NCI-H345 treated with DMSO at 0.1 percent for 48 hours (cell line): Measurements from ENCODE around the gene TBC1D30.

Source experiments
- DNase-seq: peaks from one replicate; lab custom pipeline; 2025; ENCODE audit not compliant: unreplicated experiment; lab: John Stamatoyannopoulos, UW

TBC1D30 gene

DNA sequence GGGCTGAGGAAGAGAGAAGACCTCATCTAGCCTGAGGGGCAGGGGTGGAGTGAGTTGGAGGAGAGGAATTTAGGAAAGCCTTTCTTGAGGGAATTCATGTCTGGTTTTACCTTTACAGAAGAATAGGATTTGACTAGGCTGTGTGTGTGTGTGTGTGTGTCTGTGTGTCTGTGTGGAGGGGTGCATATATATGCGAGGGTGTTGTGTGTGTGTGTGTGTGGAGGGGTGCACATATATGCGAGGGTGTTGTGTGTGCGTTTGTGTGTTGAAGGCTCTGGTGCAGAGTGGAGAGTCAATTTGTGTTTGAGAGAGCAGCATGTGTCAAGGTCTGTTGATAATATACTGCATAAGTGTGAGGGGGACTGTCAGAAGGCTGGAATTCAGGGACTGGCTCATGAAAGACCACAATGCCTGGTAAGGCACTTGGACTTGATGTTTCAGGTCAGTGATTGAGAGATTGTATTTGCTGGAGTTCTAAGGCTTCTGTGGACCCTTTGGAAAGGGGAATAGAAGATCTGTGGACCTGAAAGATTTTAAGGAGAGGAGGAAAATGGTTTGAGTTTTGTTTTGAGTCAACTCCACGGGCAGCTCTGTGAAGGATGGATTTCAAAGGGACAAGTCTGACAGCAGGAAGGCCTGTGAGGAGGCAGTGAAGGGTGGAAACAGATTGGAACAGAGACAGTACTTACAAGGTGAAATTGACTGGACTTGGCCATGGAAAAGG is 34.6 kb downstream of the TBC1D30 start:
- DNase-seq: no peak

DNA sequence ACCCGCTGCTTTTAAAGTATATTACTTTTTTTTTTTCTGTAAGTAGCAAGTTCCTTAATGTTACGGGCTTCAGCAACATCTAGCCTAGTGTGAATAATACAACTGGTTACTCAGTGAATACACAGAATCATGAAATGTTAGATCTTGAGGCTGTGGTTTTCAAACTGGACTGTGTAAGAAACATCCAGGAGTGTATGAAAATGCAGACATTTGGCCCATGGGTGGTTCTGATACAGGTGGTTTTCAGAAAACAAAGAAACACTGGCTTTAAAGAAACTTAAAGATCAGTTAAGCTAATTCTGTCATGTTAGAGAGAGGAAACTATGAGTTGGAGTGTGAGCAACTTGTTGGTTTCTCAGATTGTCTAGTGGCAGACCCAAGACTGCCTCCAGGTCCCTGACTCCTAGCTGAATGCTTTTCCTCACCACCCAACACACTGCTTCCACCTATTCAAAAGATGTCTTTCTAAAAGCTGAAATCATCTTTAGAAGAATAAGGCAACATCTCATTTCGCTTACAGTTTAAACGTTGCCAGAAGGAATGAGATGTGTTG is 36.1 kb downstream of the TBC1D30 start:
- DNase-seq: no peak

DNA sequence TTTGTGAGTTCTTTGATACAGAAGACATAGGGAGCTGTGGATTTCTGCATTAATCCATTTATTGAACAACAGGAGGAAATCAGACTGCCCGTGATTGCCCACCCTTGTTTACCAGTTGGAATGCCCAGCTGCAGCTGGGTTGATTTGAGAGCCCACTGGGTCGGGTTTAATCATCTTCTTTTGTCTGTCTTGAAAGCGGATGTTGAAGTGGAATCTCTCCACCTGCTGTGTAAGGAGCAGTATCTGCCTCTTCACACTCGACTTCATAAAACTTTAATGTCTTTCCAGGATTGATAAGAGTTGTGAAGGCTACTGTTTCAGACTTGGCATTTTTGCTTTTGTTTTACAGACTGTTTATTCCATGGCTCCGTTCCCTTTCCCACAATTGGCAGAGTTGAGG is 39.9 kb downstream of the TBC1D30 start:
- no peak for DNase-seq

DNA sequence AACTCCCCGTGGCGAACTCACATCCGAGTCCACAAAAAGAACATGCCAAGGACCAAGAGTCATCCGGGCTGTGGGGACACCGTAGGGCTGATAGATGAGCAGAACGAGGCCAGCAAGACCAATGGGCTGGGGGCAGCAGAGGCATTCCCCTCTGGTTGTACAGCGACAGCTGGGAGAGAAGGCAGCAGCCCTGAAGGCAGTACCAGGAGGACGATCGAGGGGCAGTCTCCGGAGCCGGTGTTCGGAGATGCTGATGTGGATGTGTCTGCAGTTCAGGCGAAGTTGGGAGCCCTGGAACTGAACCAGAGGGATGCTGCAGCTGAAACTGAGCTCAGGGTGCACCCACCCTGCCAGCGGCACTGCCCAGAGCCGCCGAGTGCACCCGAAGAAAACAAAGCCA is 50.7 kb downstream of the TBC1D30 start:
- DNase-seq: no peak

DNA sequence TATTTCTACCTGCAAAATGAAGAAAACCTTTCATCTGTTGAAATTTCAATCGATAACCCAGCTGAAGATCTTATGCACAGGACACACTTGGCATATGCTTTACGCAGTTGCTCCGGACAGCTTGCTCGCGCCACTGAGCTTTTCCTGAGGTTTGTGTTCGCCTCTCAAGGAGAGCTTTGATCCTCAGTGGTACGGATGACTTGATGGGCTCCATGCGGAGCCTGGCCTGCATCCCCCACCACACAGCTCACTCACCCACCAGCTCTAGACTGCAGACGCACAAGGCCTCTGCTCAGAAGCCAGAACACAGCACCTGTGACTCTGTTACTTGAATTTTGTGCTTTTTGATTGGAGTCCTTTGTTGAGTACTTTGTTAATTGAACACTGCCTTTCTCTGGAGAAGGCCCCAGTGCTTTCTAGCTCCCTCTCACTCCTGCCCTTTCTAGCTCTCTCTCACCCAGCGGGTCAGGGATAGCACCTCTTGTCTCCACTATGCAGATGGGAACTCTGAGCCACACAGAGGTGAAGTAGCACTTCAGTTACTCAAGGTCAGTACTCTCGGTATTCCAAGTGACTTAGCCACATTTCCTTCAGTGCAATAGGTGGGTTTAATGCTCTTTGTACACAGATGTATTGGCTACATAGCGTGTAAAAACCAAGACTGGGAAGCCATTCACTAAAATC is 52.1 kb downstream of the TBC1D30 start:
- DNase-seq: no peak

DNA sequence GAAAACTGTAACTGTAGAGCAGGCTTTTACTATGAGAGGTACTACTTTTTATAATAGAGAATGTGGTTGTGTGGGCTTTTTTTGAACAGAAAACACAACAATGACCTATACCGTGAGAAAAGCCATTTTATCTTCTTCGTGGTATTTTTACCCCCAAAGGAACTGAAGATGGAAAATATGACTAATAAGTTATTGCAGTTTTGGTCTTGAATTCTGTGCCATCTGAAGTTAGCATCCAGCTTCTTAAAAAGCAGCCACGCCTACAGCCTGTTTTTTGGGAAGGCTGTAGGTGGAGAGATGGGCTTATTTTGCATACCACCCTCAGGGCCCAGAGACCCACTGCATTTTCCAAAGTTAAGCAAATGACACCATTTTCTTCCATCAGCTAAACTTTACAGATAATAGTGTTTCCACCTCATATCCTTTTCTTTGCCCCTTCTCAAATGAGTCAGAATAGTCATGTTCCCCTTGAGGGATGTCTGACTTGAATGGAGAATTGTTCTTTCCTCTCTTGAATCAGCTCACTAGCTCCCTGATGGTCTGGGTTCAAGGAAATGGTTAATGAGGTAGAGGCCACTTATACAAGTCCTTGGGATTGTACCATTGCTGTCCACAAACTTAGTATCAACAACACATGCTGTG is 53.0 kb downstream of the TBC1D30 start:
- DNase-seq: no peak

DNA sequence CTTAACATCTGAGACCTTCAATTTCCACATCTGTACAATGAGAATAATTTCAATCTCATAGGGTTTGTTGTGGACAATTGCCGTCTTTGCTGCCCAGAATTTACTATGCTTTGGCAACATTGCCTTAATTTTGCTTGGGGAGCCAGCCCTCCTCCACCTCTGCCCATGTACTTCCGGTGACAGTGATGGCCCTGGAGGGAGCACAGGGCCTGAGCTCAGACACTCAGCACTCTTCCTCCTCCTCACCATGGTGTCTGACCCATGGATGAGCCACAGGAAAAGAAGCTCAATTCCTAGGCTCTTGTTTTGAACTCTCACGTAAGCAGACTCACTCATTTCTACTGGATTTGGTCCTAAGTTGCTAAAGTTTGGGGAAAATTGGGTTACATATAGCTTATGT is 58.2 kb downstream of the TBC1D30 start:
- DNase-seq: no peak

DNA sequence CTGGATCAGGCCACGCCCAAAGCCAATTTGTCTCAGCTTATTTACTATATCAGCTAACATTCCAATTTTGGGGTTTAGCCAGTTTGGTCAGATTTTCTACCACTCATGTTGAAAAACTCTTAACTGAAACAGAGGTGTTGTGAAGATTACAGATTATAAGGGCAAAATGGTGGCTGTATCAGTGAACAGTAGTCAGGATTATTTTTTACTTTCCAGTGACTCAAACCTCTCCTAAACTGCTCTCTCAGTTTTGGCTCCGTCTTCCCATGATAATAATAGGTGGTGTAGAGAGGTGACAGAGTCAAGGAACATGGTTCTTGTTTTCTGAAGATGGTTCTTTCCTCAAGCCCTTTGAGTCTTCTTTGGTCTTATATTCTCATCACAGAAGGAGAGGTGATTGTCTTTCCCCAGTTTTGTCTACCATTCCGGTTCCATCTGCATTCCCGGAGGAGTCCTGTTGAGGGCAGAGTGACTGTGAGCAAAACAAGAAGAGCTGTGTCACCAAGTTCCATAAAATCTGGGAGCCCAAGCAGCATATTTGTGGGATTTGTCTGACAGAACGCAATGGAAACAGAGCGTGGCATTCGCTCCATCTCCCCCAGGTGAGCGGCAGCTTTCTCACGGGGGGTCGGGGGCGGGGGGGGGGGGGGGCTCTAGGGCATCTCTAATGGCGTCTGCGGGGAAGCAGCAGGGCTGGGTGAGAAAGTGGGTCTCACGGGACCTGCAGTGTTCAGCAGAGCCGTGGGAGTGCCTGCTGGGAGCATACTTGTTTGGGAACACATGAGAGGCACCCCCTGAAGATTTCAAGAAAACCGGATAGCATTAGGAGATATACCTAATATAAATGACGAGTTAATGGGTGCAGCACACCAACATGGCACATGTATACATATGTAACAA is 59.1 kb downstream of the TBC1D30 start:
- peak; percentile 7 for DNase-seq

DNA sequence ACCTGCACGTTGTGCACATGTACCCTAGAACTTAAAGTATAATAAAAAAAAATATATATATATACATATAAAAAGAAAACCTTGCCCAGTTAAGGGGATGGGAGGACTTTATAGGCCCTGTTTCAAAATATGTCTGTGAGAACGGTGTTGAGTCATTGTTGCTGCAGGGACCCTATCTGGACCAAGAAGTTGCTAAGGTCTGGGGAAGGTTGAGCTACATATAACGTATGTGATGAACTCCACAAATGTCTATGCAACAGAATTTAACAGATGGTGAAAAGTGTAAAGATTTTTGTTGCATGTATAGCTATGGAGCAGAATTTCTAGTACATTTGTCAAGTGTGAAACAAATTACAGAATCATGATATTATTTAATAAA is 59.7 kb downstream of the TBC1D30 start:
- no peak for DNase-seq

DNA sequence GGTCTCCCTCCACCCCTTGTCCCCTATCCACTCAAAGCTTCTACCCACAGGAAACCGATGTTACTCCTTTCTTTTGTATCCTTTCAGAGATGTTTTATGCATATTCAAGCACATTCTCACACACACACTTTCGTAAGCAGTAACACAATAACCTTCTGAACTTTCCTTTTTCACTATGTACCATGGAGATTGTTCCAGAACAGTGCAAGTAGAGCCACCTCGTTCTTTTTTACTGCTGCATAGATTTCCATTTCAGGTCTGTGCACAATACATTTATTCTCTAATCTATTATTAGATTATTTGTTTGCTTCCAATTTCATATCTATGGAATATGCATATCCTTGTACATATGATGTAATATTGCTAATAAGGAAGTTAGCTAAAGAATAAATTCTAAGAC is 60.3 kb downstream of the TBC1D30 start:
- DNase-seq: no peak

DNA sequence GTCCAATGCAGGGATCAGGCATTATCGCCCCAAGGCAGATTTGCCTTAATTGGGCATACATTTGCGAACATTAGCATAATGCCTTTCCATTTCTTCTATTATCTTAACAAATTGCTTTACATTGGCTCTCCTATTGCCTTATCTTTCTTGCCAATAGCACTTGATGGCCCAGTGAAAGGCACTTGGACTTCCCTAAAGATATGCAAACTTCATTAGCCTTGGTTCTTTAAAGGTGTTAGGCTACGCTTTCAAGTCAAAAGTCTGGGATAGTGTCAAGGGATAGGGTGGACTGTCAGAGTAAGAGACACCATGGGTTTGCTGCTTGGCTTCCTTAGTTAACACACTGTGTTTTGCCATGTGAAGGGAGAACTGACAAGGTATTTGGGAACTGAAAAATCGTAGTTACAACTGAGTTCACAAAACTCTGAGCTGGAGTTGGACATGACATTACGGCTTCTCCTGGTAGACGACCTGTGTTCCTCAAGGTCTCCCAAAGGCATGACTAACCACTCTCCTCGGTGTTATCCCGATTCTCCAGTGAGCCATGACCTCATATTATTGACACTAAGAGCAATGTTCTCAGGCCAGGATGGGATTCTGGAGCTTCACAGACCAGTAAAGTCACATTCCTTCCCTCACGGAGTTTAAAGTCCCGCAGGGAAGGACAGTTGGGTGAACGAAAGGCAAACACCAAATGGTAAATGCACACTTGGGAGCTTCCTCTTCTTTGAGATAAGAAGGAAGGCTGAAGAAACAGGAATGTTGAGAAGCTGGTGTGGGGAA is 65.2 kb downstream of the TBC1D30 start:
- DNase-seq: no peak

DNA sequence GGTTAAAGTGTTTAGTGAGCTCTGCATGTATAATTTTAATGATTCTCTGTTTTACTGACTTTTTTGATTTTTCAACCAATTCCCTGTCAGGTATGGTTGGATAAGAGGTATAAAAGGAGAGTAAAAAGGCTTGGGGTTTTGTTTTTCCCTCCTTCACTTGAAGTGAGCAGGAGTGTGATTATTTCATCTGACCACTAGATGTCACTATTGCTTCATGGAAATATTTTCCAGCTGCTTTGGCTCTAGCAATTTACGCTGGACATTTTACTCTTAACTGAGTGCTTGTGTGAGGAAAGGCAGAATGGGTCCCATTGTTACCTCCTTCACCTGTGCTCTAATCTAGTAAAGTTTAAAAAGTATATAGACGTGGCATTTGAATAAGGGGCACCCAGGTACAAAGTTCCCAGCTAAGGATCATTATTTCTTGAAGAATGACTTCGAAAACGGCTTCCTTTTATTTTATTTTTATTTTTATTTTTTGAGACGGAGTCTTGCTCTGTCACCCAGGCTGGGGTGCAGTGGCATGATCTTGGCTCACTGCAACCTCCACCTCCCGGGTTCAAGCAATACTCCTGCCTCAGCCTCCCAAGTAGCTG is 66.5 kb downstream of the TBC1D30 start:
- DNase-seq: peak; percentile 69

DNA sequence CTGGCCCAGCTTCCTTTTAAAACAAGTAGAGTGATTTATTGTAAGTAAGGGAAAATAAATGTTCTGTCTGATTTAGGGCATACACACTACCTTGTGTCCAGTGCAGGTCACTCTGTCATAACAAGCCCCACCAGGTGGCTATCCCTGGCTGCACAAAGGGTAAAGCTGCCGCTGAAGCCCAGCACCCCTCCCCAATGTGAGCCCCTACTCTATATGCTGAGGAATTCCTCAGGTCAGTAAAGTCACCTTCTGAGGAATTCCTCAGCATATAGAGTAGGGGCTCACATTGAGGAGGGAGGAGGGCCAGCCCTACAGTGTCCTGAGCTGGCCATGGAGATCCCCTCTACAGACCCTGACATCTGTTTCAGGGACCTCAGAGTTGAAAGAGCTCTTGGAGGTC is 67.2 kb downstream of the TBC1D30 start:
- no peak for DNase-seq

DNA sequence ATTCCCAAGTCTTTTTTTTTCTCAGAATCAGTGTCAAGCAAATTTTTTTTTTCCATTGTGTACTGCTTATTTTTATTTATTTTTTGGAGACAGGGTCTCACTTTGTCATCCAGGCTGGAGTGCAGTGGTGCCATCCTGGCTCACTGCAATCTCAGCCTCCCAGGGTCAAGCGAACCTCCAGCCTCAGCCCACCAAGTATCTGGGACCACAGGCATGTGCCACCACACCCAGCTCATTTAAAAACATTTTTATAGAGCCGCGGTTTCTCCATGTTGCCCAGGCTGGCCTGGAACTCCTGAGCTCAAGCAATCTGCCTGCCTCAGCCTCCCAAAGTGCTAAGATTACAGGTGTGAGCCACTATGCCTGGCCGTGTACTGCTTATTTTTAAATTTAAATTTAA is 68.1 kb downstream of the TBC1D30 start:
- no peak for DNase-seq

DNA sequence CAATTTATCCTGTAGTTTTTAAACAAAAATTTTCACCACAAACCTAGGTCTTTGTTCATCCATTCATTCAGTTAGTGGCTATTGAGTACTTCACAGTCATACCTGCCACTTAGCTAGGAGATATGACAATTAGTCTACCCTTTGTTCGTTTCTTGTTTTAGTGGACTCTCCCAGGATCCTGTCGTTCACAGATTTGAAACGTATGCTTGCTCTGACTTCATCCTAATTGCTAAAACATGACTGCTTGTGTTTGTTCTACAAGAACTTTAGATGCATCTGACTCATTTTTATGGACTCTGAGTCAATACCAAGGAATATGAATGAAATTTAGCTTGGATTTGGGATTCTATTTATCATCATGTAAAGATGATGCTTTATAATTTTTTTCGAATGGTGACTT is 69.5 kb downstream of the TBC1D30 start:
- no peak for DNase-seq

DNA sequence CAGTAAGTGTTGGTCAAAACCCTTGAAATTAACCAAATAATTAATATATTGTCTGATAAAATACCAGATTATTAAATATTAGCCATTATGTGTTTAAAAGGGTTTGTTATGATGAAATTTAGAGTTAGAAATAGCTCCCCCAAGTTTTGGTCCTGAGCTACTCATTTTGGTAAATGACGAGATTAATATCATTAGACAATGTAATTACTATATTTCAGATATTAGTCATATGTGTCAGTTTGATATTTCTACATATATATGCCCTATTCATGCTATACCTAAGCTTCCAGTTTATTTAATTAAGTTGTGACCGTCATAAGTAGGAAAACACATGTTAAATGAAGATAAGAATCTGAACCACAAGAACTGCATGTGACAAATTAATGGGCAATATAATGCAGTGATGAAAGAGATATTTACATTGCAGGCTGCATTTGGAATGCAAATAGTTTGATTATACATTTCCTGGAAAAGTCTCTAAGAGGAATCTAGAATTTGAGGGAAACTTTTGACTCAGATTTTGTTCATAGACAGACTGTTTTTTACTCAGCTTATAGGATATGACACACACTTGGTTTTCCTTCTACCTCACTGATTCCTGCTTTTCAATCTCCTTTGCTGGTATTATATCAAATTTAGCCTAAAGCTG is 70.5 kb downstream of the TBC1D30 start:
- no peak for DNase-seq

DNA sequence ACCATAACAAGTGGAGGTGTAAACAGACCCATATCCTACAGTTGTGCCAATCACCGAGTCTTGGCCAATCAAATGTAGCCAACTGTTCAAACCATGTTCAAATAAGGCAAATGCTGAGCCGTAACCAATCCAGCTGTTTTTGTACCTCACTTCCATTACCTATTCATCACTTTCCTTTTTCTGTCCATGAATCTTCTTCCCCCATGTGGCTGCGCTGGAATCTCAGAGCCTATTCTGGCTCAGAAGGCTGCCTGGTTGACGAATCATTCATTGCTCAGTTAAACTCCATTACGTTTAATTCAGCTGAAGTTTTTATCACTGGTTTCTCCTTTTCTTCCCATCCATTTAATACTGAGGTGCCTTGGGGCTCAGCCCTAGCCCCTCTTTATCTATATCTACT is 71.1 kb downstream of the TBC1D30 start:
- no peak for DNase-seq

DNA sequence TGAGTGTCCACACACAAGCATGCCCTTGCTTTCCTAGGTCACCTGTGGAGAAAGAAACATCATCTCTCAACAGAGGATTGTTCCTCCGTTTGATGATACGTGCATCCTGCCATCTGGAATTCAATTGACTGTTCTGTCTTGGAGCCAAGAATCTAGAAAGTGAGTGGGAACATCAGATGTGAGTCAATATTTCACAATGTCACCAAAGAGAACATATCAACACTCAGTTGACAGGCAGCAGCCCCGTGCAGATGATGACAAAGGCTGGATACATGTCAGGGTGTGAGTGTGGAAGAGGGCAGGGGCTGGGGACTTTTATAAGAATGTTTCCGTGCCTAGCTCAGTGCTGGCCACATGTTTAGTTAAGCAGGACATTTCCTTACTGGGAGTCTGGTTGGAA is 76.1 kb downstream of the TBC1D30 start:
- no peak for DNase-seq

DNA sequence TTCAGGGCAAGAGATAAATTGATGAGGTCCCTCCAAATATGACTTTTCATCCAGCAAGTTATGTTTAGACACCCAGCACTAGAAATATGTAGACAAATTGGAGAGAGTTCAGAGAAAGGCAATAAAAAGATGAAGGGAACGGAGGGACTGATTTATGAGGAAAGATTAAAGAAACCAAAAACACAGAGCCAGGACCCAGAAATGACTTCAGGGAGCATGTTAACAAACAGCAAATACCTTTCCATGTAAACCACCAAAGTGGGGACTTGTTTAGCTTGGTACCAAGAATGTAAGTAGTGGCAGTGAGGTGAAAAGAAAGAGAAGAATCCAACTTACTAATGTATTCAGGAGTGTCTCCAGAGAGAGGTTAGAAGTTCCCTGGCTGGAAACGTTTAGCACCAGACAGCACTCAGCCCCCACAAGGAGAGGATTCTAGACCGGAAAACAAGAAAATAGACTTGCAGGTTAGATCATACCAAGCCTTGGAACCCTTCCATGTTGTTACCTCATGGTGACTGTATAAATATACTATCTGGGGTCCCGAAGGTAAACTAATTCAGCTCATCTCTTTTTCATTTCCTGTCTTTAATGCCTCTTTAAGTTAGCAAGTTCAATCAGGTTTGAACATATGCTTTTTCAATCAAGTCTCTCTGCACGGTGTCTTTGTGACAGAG is 79.2 kb downstream of the TBC1D30 start:
- DNase-seq: no peak
